KMS-11 (cell line): ENCODE data around the gene ZNF473.

Experiments
- H2AFZ ChIP-seq: fragments of 200-600 bp; sonication (generic); 2 replicates; pipeline ENCODE4 v1.6.1; 2016; ENCODE audit warnings: antibody characterized with exemption, mixed run types, low read depth
- H3K27ac ChIP-seq: fragments of 200-600 bp; sonication (generic); 2 replicates; pipeline ENCODE4 v1.6.1; 2016; ENCODE audit warnings: mild to moderate bottlenecking, mixed run types
- H3K27me3 ChIP-seq: fragments of 200-600 bp; sonication (generic); 2 replicates; pipeline ENCODE4 v1.6.1; 2017; ENCODE audit warnings: mild to moderate bottlenecking, low read depth, mixed run types, moderate library complexity; ENCODE audit not compliant: insufficient read depth
- H3K36me3 ChIP-seq: fragments of 200-600 bp; sonication (generic); 2 replicates; pipeline ENCODE4 v1.6.1; 2017; ENCODE audit warnings: mild to moderate bottlenecking, mixed run types; ENCODE audit not compliant: insufficient read depth
- H3K4me1 ChIP-seq: fragments of 200-600 bp; sonication (generic); 2 replicates; pipeline ENCODE4 v1.6.1; 2016; ENCODE audit warnings: mild to moderate bottlenecking, low read depth, mixed run types; ENCODE audit not compliant: poor library complexity, severe bottlenecking
- H3K4me2 ChIP-seq: fragments of 200-600 bp; sonication (generic); 2 replicates; pipeline ENCODE4 v1.7.0; 2016; ENCODE audit warnings: mild to moderate bottlenecking, mixed run types
- H3K4me3 ChIP-seq: fragments of 200-600 bp; sonication (generic); IDR thresholded peaks from 2 replicates; pipeline ENCODE4 v1.6.1; 2017; ENCODE audit warnings: low read depth, low read length, mixed read lengths; ENCODE audit not compliant: insufficient read depth
- H3K79me2 ChIP-seq: fragments of 200-600 bp; sonication (generic); 2 replicates; pipeline ENCODE4 v1.6.1; 2016; ENCODE audit warnings: low read depth, mixed run types; ENCODE audit not compliant: insufficient read depth
- H3K9ac ChIP-seq: fragments of 200-600 bp; sonication (generic); 2 replicates; pipeline ENCODE4 v1.6.1; 2016; ENCODE audit warnings: mild to moderate bottlenecking, mixed run types
- H4K20me1 ChIP-seq: fragments of 200-600 bp; sonication (generic); 2 replicates; pipeline ENCODE4 v1.6.1; 2016; ENCODE audit warnings: mild to moderate bottlenecking, mixed run types; ENCODE audit not compliant: insufficient read depth
- CTCF ChIP-seq: fragments of 200-600 bp; sonication (generic); conservative IDR thresholded peaks from 2 replicates; pipeline ENCODE4 v1.6.1; 2017; ENCODE audit warnings: low read depth, mild to moderate bottlenecking, antibody characterized with exemption, low read length, moderate library complexity, mixed read lengths

ZNF473 gene

DNA sequence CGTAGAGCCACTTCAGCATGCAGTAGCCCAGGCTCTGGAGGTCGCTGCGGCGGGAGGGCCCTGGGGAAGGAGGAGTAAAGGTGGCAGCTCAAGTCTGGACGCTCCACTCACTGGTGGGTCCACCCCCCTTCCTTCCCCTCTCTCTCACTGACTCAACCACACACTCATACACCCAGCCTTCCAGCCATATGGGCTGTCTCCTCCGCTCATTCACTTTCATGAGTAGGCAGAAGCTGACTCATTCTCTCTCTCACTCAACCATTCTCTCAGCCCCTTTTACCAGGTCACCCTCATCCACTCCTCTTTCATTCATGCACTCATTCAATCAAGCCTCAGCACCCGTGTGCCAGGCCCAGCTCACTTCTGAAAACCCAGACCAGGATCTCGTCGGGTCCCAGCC lies 37.4 kb upstream of the ZNF473 start:
- H3K27me3 ChIP-seq = no peaks in the 10 kb centered on the region
- no peak overlapping the region for H3K4me2 ChIP-seq
- H2AFZ ChIP-seq = no peak overlapping the region
- H3K4me3 ChIP-seq = no peak overlapping the region
- H3K27ac ChIP-seq = no peak overlapping the region
- no peaks in the 10 kb centered on the region for H4K20me1 ChIP-seq
- H3K36me3 ChIP-seq = no peaks in the 10 kb centered on the region
- no peaks in the 10 kb centered on the region for H3K4me1 ChIP-seq
- no peaks in the 10 kb centered on the region for H3K79me2 ChIP-seq
- no peak for TF ChIP-seq CTCF
- no peak overlapping the region for H3K9ac ChIP-seq

GRCh38 chr19:49997709-49998108 lies 28.1 kb upstream of the ZNF473 start:
- Histone ChIP-seq H3K27me3 (no peaks in the 10 kb centered on the region), H4K20me1 (no peaks in the 10 kb centered on the region), H3K27ac (no peak overlapping the region), H3K79me2 (no peaks in the 10 kb centered on the region), H3K4me3 (no peak overlapping the region), H3K9ac (no peak overlapping the region), H2AFZ (no peak overlapping the region), H3K4me1 (no peaks in the 10 kb centered on the region), H3K36me3 (no peaks in the 10 kb centered on the region; the same call in 1 of the 2 replicates), H3K4me2 (no peak overlapping the region)
- no peak for TF ChIP-seq CTCF

DNA sequence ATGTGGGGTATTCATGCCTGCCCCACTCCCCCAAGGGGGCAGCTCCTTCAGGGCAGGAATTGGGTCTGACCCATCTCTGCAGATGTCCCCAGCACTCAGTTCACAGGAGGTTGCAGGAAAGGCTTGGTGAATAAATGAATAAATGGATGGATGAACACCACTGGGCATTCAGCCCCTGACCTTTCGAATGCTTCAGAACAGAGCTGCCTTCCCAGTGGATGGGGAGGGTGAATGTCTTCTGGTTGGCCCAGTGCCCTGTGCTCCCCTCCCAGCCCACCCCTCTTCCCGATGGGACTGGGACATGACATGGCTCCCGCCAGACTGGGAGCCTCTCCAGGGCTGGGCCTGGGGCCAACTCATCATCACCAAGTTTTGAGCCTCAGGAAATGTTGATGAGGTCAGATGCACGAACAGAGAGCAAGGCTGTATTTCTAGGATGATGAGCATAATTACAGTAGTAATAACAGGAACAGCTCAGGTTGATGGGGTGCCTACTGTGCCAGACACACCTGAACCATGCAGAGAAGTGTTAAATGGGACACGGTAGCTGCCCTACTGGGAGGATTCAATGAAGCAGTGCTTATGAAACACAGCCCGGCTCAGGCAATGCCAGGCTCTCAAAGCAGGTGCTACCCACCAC lies 26.3 kb upstream of the ZNF473 start:
- peaks cover 4% of the 10 kb centered on the region; the same call in 1 of the 2 replicates for H3K36me3 ChIP-seq
- H4K20me1 ChIP-seq = no peaks in the 10 kb centered on the region

GRCh38 chr19:50000038-50000840 lies 25.6 kb upstream of the ZNF473 start:
- Histone ChIP-seq H3K4me2 (no peak overlapping the region), H3K4me3 (no peak overlapping the region), H3K79me2 (no peaks in the 10 kb centered on the region), H4K20me1 (no peaks in the 10 kb centered on the region), H3K4me1 (peaks cover 22% of the 10 kb centered on the region), H3K36me3 (peaks cover 4% of the 10 kb centered on the region; the same call in 1 of the 2 replicates), H3K27me3 (no peaks in the 10 kb centered on the region), H3K9ac (no peak overlapping the region), H3K27ac (no peak overlapping the region), H2AFZ (no peak overlapping the region)
- TF ChIP-seq CTCF = no peak

More for the DNA sequence above, 26.3 kb upstream of the ZNF473 start:
- no peak overlapping the region for H3K4me3 ChIP-seq
- H3K9ac ChIP-seq = no peak overlapping the region
- no peaks in the 10 kb centered on the region for H3K27me3 ChIP-seq
- no peak overlapping the region for H3K27ac ChIP-seq
- H3K4me2 ChIP-seq = no peak overlapping the region
- peaks cover 15% of the 10 kb centered on the region for H3K4me1 ChIP-seq
- no peak overlapping the region for H2AFZ ChIP-seq
- no peaks in the 10 kb centered on the region for H3K79me2 ChIP-seq
- TF ChIP-seq CTCF = no peak
